CD4-positive, alpha-beta memory T cell (primary cell): Measurements from ENCODE around the gene KIF26A. TPM values are rescaled to one million over a fixed set of nuclear protein-coding genes. Genes with fewer than 3 reads are reported as not detected.

Experiments used
- CTCF ChIA-PET: fragments of 350-600 bp; sonication (Branson Sonifier 250); formaldehyde crosslinking; loops from one replicate; lab custom pipeline; 2021; ENCODE audit warnings: inconsistent platforms; ENCODE audit not compliant: partially characterized antibody; lab: Charles Lee
- POLR2A ChIA-PET: fragments of 350-600 bp; sonication (Branson Sonifier 250); formaldehyde crosslinking; loops from one replicate; lab custom pipeline; 2021; ENCODE audit not compliant: partially characterized antibody; lab: Charles Lee
- DNase-seq, 5 donors: peaks; one replicate each; pipeline versions ENCODE4 v3.0.0 to v3.0.0-alpha.2; 2020 to 2022; ENCODE audit warnings: mixed read lengths in 1 of 5
- H3K27ac ChIP-seq: one replicate; pipeline ENCODE4 v1.7.0; 2013; ENCODE audit warnings: low read depth, low read length
- H3K27me3 ChIP-seq: 2 replicates; pipeline ENCODE4 v1.7.0; 2013; ENCODE audit warnings: mild to moderate bottlenecking, low read length, moderate library complexity; ENCODE audit not compliant: insufficient read depth
- H3K36me3 ChIP-seq: 2 replicates; pipeline ENCODE4 v1.7.0; 2013; ENCODE audit warnings: mild to moderate bottlenecking, low read length, moderate library complexity; ENCODE audit not compliant: insufficient read depth
- H3K4me1 ChIP-seq: 2 replicates; pipeline ENCODE4 v1.7.0; 2013; ENCODE audit warnings: mild to moderate bottlenecking, low read length, moderate library complexity; ENCODE audit not compliant: insufficient read depth
- H3K4me3 ChIP-seq, 2 donors: one replicate each; pipeline ENCODE4 v1.7.0; 2013; ENCODE audit warnings: low read length in 2 of 2, mild to moderate bottlenecking in 1 of 2
- H3K9me3 ChIP-seq, 2 donors: one replicate each; pipeline ENCODE4 v1.7.0; 2013; ENCODE audit warnings: low read length in 2 of 2, control low read depth in 1 of 2; ENCODE audit not compliant: control insufficient read depth in 1 of 2
- H3K27ac Mint-ChIP-seq, 7 donors: one replicate each; pipeline ENCODE4 v1.8.0; 2020 to 2021; ENCODE audit warnings: mixed read lengths in 7 of 7, mild to moderate bottlenecking in 6 of 7, inconsistent platforms in 3 of 7, moderate library complexity in 3 of 7
- H3K27me3 Mint-ChIP-seq, 2 donors: one replicate each; pipeline ENCODE4 v1.8.0; 2020 to 2021; ENCODE audit warnings: mixed read lengths in 2 of 2
- H3K36me3 Mint-ChIP-seq, 2 donors: one replicate each; pipeline ENCODE4 v1.8.0; 2020 to 2021; ENCODE audit warnings: mixed read lengths in 2 of 2, inconsistent platforms in 1 of 2, mild to moderate bottlenecking in 1 of 2
- H3K4me1 Mint-ChIP-seq, 4 donors: one replicate each; pipeline ENCODE4 v1.8.0; 2020 to 2021; ENCODE audit warnings: mixed read lengths in 4 of 4, mild to moderate bottlenecking in 1 of 4
- H3K4me3 Mint-ChIP-seq, 8 donors: one replicate each; pipeline ENCODE4 v1.8.0; 2020 to 2021; ENCODE audit warnings: mixed read lengths in 8 of 8, mild to moderate bottlenecking in 7 of 8, moderate library complexity in 6 of 8, inconsistent platforms in 3 of 8
- H3K9me3 Mint-ChIP-seq, 8 donors: one replicate each; pipeline ENCODE4 v1.8.0; 2020 to 2021; ENCODE audit warnings: mixed read lengths in 8 of 8, mild to moderate bottlenecking in 5 of 8, inconsistent platforms in 3 of 8, moderate library complexity in 1 of 8
- intact Hi-C: fragments of 100-400 bp; cut with micrococcal nuclease; formaldehyde crosslinking; loops from one replicate; pipeline ENCODE4 v1.15.1; 2023
- polyA plus RNA-seq, 2 donors: library from polyadenylated mRNA; unstranded; fragments of 300-500 nt; fragmentation: Illumina TruSeq; gene quantifications; one replicate each; pipeline ENCODE4 v1.2.3, GENCODE V29; 2021
- total RNA-seq, 2 experiments: library from RNA; stranded (reverse); gene quantifications; one replicate each; pipeline ENCODE4 v1.2.3, GENCODE V29; 2021

Gene KIF26A
- total and polyA plus RNA-seq, 4 experiments from 2014 or later, result 0.05 to 0.23 (median 0.22) TPM; not detected in 1

GRCh38 chr14:104144911-104145825, 6.8 kb downstream of the KIF26A start:
- CTCF ChIA-PET, result interaction anchor here (1.0 to 3.3 kb wide), 2 partner anchors 254 to 419 kb away, joined by 5 to 10 read pairs; no protein-coding TSS in a partner anchor
- no peak overlapping the region for H3K4me3 Mint-ChIP-seq
- Histone ChIP-seq H3K27ac (no peak overlapping the region), H3K4me3 (no peak overlapping the region), H3K27me3 (no peaks in the 10 kb centered on the region), H3K36me3 (no peaks in the 10 kb centered on the region), H3K4me1 (no peaks in the 10 kb centered on the region), H3K9me3 (no peaks in the 10 kb centered on the region)
- POLR2A ChIA-PET, result no interaction called here
- DNase-seq, result no peak
- peaks cover 3 to 4% of the 10 kb centered on the region in 2 donors for H3K27me3 Mint-ChIP-seq
- H3K27ac Mint-ChIP-seq, result no peak overlapping the region
- no peaks in the 10 kb centered on the region for H3K36me3 Mint-ChIP-seq
- no peaks in the 10 kb centered on the region for H3K4me1 Mint-ChIP-seq
- intact Hi-C loops, result no loop called here
- no peaks in the 10 kb centered on the region for H3K9me3 Mint-ChIP-seq

GRCh38 chr14:104145826-104146601, 7.6 kb downstream of the KIF26A start:
- Mint-ChIP-seq H3K4me1 (no peaks in the 10 kb centered on the region), H3K36me3 (no peaks in the 10 kb centered on the region), H3K27ac (peak overlapping the region in 1 of 7 donors; percentile 24), H3K4me3 (no peak overlapping the region), H3K9me3 (no peaks in the 10 kb centered on the region), H3K27me3 (peaks cover 2 to 3% of the 10 kb centered on the region in 2 donors)
- Histone ChIP-seq H3K36me3 (no peaks in the 10 kb centered on the region), H3K27me3 (no peaks in the 10 kb centered on the region), H3K9me3 (no peaks in the 10 kb centered on the region), H3K27ac (no peak overlapping the region), H3K4me3 (no peak overlapping the region), H3K4me1 (no peaks in the 10 kb centered on the region)
- CTCF ChIA-PET, result interaction anchor here (3.3 kb wide), 1 partner anchor 418 kb away, joined by 10 read pairs; no protein-coding TSS in a partner anchor
- intact Hi-C loops, result no loop called here
- POLR2A ChIA-PET, result no interaction called here
- no peak for DNase-seq

- H3K27ac Mint-ChIP-seq, result no peak overlapping the region
These were observed 8.4 kb downstream of the KIF26A start for GRCh38 chr14:104146651-104147345.

DNA sequence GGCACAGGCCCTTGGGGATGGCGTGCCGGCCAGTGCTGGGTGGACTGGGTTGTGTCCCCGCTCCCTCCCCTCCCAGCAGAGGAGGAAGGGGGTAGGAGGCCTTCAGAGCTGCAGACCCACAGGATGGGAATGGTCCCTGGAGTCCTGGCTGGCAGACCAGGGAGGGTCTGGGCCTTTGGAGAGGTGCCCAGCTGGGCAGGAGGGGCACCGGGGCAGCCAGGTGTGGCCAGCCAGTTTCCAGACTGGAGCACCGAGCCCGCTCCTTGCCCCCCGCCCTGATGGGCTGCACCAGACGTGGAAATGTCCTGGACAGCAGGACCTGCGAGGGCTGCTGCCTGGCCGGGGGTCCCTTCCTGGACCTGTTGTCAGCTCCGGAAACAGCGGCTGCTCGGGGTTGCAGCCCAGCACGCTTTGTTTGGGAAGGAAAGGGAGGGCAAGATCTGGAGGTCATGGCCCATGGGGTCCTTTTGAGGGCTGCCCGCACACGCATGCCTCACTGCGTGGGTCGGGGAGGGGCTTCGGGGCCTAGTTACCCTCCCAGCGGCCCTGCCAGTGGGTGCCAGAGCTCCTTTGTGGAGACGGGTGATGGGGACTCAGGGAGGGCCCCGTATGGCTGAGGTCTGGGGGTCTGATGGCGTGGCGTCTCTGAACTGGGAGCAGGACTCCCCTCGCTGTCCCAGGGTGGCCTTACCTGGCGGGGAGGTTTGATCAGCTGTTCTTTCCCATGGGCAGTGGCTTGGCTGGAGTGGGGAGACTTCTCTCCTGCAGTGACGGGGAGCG, 9.1 kb downstream of the KIF26A start:
- ChIA-PET CTCF (interaction anchor here (1.2 kb wide), 1 partner anchor 10 kb away, joined by 3 read pairs; no protein-coding TSS in a partner anchor), POLR2A (no interaction called here)
- Mint-ChIP-seq H3K9me3 (no peaks in the 10 kb centered on the region), H3K27ac (peak overlapping the region in 1 of 7 donors; percentile 41), H3K4me1 (peaks cover 0 to under 1% (median 0%) of the 10 kb centered on the region in 4 donors), H3K36me3 (no peaks in the 10 kb centered on the region), H3K4me3 (no peak overlapping the region), H3K27me3 (peaks cover 2 to 3% of the 10 kb centered on the region in 2 donors)
- H3K36me3 ChIP-seq, result no peaks in the 10 kb centered on the region
- no peak overlapping the region for H3K27ac ChIP-seq
- intact Hi-C loops, result no loop called here
- H3K4me1 ChIP-seq, result no peaks in the 10 kb centered on the region
- no peak for DNase-seq
- H3K9me3 ChIP-seq, result no peaks in the 10 kb centered on the region
- H3K4me3 ChIP-seq, result no peak overlapping the region
- H3K27me3 ChIP-seq, result no peaks in the 10 kb centered on the region

More at GRCh38 chr14:104146651-104147345, 8.4 kb downstream of the KIF26A start:
- POLR2A ChIA-PET, result no interaction called here
- Histone ChIP-seq H3K27me3 (no peaks in the 10 kb centered on the region), H3K4me1 (no peaks in the 10 kb centered on the region), H3K36me3 (no peaks in the 10 kb centered on the region), H3K9me3 (no peaks in the 10 kb centered on the region), H3K27ac (no peak overlapping the region), H3K4me3 (no peak overlapping the region)
- peaks cover 2 to 3% of the 10 kb centered on the region in 2 donors for H3K27me3 Mint-ChIP-seq
- no peak for DNase-seq
- no peak overlapping the region for H3K4me3 Mint-ChIP-seq
- no peaks in the 10 kb centered on the region for H3K36me3 Mint-ChIP-seq
- H3K9me3 Mint-ChIP-seq, result no peaks in the 10 kb centered on the region
- CTCF ChIA-PET, result interaction anchor here (1.2 kb wide), 1 partner anchor 9 kb away, joined by 3 read pairs; no protein-coding TSS in a partner anchor
- intact Hi-C loops, result no loop called here
- no peaks in the 10 kb centered on the region for H3K4me1 Mint-ChIP-seq

DNA sequence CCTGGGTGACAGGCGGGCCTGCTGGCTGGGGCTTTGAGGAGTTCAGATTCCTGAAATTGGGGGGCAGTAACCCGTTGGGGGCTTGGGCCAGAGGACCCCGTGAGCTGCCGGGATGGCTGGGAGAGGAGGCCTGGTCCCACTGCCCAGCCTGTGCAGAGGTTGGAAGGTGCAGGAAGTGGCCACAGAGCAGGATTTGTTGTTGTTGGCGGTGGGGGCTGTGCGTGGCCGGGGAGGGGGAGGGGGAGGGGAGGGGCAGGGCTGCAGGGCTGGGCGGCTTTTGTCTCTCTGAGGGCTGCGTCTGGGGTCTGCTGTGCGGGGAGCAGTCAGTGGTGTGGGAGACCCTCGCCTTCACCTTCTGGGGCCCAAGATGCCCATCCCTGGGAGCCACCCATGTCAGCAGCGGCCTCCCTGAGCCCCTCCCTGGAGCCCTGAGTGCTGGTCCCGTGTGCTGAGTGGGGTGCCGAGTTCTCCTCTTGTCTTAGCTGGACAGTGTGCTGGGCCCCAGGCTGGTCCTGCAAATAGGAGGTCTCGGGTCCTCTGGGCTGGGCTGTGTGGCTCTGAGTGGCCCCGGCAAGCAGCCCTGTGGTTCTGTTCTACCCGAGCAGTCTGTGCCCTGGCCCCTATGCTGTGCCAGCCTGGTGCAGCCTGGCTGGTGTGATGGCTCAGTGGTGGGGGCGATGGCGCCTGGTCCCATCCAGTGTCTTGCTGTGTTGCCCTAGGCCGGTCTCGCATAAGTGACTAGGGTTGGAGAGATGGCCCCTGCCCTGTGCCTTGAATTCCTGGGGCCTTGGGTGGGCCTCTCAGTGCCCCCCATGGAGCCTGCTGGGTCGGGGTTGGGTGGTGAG, 10.3 kb downstream of the KIF26A start:
- no peak overlapping the region for H3K4me3 Mint-ChIP-seq
- Histone ChIP-seq H3K4me3 (no peak overlapping the region), H3K36me3 (no peaks in the 10 kb centered on the region), H3K4me1 (no peaks in the 10 kb centered on the region), H3K9me3 (no peaks in the 10 kb centered on the region), H3K27ac (no peak overlapping the region), H3K27me3 (no peaks in the 10 kb centered on the region)
- peaks cover 0 to 1% (median 0%) of the 10 kb centered on the region in 4 donors for H3K4me1 Mint-ChIP-seq
- ChIA-PET POLR2A (no interaction called here), CTCF (no interaction called here)
- intact Hi-C loops, result no loop called here
- H3K27ac Mint-ChIP-seq, result peak overlapping the region in 1 of 7 donors; percentile 41
- H3K9me3 Mint-ChIP-seq, result no peaks in the 10 kb centered on the region
- peaks cover 2 to 3% of the 10 kb centered on the region in 2 donors for H3K27me3 Mint-ChIP-seq
- no peaks in the 10 kb centered on the region for H3K36me3 Mint-ChIP-seq
- DNase-seq, result no peak

DNA sequence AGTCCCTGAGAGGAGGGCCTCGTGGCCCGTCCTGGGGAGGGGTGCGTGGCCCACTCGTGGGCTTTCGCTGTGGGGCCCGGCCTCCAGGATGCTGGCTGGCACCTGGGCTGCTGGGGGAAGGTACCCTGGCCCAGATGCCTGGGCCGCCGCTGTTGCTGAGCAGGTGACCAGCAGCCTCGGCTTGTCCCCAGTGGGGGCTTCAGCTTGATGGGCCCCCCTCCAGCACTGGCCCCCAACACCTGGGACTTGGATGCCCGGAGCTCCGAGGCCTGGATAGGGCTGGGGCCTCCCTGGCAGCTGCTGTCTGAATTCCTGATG, 10.8 kb downstream of the KIF26A start:
- POLR2A ChIA-PET, result no interaction called here
- no peaks in the 10 kb centered on the region for H3K9me3 ChIP-seq
- Mint-ChIP-seq H3K4me1 (peaks cover 0 to 1% (median 0%) of the 10 kb centered on the region in 4 donors), H3K27me3 (peaks cover 2 to 3% of the 10 kb centered on the region in 2 donors), H3K4me3 (no peak overlapping the region), H3K9me3 (no peaks in the 10 kb centered on the region), H3K36me3 (no peaks in the 10 kb centered on the region), H3K27ac (no peak overlapping the region)
- intact Hi-C loops, result no loop called here
- H3K4me3 ChIP-seq, result no peak overlapping the region
- no peak overlapping the region for H3K27ac ChIP-seq
- no peaks in the 10 kb centered on the region for H3K4me1 ChIP-seq
- H3K27me3 ChIP-seq, result no peaks in the 10 kb centered on the region
- no peaks in the 10 kb centered on the region for H3K36me3 ChIP-seq
- CTCF ChIA-PET, result no interaction called here
- no peak for DNase-seq
